ENCODE measurements around the gene MORF4L1. TPM values are rescaled to one million over a fixed set of nuclear protein-coding genes. Genes with fewer than 3 reads are reported as not detected.
A peak's percentile ranks its signal among the peaks of the same experiment; 100 is the strongest.
"Not testable (repeated sequence)": the region's sequence is repeated elsewhere in the genome, so short reads cannot be mapped to it uniquely, and the experiment has no call there.

MORF4L1 gene
- total RNA-seq, 1 donor from 2014 or later = 384 TPM

DNA sequence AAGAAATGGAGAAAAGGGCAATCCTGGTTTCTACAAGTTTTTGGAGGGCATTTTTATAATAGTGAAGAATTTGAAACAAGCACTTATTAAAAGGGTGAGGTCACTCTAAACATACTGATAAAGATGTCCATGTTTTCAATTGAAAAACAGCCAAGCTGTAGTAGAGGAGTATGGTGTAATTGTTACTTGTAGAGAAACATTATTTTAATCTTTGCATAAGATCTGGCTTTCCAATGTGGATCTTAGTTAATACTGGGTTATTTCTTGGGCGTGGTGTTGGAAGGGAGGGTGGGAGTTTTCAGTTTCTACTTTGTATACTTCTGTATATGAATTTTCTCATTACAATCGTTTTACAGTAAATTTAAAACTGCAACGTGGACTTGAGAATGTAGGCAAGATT lies 22.8 kb downstream of the MORF4L1 start:
- TF ChIP-seq, protein P1, sequence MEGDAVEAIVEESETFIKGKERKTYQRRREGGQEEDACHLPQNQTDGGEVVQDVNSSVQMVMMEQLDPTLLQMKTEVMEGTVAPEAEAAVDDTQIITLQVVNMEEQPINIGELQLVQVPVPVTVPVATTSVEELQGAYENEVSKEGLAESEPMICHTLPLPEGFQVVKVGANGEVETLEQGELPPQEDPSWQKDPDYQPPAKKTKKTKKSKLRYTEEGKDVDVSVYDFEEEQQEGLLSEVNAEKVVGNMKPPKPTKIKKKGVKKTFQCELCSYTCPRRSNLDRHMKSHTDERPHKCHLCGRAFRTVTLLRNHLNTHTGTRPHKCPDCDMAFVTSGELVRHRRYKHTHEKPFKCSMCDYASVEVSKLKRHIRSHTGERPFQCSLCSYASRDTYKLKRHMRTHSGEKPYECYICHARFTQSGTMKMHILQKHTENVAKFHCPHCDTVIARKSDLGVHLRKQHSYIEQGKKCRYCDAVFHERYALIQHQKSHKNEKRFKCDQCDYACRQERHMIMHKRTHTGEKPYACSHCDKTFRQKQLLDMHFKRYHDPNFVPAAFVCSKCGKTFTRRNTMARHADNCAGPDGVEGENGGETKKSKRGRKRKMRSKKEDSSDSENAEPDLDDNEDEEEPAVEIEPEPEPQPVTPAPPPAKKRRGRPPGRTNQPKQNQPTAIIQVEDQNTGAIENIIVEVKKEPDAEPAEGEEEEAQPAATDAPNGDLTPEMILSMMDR (conservative IDR thresholded peaks at IDR 0.05; ENCODE audit: low read depth, low read length) = no peak
- H3K4me3 ChIP-seq (ENCODE audit: low read depth, low read length) = no peak overlapping the region
- no peak for DNase-seq (ENCODE audit: low read depth)

DNA sequence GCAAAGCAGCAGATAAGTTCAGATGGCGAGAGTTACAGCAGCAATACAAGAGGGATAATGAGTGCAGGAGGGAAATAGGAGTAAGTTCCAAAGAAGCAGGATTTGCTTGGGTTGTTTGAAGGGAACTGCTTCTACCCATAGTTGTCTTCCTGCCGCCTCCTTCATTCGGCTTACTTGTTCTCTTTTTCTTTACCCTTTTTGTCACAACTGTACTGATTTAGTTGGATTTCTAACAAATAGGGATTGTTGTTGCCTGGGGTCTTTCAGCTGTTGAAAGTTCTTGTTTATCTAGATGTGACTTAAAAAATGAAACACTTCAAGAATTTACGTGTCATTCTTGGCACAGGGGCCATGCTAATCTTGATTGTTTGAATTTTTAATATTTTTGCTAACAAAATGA lies 25.9 kb downstream of the MORF4L1 start:
- H3K4me3 ChIP-seq (ENCODE audit: low read depth, low read length) = no peak overlapping the region
- DNase-seq (ENCODE audit: low read depth) = no peak
- TF ChIP-seq, protein P1 (conservative IDR thresholded peaks at IDR 0.05; ENCODE audit: low read depth, low read length) = no peak

DNA sequence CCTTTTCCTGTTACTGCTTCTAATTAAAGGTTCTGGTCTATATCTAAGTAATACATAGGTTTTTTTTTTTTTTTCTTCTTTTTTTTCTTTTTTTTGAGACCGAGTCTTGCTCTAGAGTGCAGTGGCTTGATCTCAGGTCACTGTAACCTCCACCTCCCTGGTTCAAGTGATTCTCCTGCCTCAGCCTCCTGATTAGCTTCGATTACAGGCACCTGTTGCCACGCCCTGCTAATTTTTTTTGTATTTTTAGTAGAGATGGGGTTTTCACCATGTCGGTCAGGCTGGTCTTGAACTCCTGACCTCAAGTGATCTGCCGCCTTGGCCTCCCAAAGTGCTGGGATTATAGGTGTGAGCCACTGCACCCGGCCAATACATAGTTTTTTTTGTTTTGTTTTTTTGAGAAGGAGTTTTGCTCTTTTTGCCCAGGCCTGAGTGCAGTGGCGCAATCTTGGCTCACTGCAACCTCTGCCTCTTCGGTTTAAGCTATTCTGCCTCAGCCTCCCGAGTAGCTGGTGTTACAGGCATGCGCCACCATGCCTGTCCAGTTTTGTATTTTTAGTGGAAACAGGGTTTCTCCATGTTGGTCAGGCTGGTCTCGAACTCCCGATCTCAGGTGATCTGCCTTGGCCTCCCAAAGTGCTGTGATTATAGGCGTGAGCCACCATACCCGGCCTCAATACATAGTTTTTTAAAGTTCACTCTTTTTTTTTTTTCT lies 28.3 kb downstream of the MORF4L1 start:
- not testable (repeated sequence) for DNase-seq (ENCODE audit: low read depth); H3K4me3 ChIP-seq (ENCODE audit: low read depth, low read length)

DNA sequence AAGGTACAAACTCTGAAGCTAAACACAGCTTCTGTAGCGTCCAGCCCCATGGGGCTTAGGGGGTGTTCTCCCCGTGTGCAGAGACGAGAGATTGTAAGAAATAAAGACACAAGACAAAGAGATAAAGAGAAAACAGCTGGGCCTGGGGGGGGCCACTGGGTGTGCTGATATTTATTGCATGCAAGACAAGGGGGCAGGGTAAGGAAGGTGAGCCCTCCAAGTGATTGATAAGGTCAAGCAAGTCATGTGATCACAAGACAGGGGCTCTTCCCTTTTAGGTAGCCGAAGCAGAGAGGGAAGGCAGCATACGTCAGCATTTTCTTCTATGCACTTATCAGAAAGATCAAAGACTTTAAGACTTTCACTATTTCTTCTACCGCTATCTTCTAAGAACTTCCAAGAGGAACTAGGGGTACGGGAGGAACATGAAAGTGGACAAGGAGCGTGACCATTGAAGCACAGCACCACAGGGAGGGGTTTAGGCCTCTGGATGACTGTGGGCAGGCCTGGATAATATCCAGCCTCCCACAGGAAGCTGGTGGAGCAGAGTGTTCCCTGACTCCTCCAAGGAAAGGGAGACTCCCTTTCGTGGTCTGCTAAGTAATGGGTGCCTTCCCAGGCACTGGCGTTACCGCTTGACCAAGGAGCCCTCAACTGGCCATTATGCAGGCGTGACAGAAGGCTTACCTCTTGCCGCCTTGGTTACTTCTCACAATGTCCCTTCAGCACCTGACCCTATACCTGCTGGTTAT lies 29.8 kb downstream of the MORF4L1 start:
- H3K4me3 ChIP-seq (ENCODE audit: low read depth, low read length); DNase-seq (ENCODE audit: low read depth): not testable (repeated sequence)

DNA sequence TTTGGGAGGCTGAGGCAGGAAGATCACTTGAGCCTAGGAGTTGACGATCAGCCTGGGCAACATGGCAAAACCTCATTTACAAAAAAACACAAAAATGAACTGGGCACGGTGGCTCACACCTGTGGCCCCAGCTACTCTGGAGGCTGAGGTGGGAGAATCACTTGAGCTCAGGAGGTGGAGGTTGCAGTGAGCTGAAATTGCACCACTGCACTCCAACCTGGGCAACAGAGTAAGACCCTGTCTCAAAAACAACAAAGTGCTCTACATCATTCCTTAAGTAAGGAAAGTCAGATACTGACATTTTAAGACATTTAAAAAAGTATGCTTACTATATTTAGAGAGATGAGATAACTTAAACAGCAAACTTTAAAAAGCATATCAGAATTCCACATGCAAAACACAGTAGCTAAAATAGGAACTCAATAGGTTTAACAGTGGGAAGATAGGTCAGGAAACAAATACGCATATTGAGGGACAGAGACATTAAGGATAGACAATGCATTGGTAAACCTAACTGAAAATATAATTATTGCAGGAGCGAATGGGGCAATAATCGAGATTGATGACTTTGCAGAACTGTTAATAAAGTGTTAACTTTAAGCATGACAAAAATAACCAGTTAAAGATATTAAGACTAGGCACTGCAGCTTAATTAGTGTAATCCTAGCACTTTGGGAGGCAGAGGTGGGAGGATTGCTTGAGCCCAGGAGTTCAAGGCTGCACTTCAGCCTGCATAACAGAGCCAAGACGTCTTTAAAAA lies 32.1 kb downstream of the MORF4L1 start:
- no peak overlapping the region for H3K4me3 ChIP-seq (ENCODE audit: low read depth, low read length)
- TF ChIP-seq, protein P1 (conservative IDR thresholded peaks at IDR 0.05; ENCODE audit: low read depth, low read length) = no peak
- no peak for DNase-seq (ENCODE audit: low read depth)

DNA sequence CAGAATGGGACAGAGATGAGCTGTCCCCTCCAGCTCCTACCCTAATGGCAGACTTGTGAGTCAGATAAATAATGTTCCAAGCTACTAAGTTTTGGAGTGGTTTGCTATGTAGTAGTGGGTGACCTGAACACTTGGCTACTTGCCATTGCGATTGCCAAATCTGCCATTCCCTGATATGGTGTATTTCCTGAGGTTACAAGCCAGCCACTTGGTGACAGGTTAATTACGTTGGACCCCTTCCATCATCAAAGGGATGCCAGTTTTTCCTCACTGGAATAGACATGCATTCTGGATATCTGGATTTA lies 33.6 kb downstream of the MORF4L1 start:
- peak; percentile 76 for DNase-seq (ENCODE audit: low read depth)
- H3K4me3 ChIP-seq (ENCODE audit: low read depth, low read length) = no peak overlapping the region

DNA sequence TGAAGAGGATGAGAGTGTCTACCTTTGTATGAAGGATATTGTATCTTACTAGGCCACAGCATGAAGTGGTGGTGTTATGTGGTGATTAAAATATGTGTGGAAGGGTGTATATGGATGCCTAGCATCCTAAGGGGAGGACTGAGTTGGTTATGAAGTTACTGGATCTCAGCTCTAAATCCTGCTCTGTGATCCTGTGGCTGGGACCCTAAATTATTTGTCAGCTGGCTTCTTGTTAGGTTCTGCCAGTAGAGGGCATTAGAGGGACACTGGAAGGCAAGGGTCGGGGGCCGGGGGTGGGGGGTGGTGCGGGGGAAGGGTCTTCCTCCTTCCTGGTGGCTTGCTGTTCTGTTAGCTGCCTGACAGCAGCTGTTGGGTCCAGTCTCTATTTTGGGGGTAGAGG lies 34.9 kb downstream of the MORF4L1 start:
- TF ChIP-seq, protein P1 (conservative IDR thresholded peaks at IDR 0.05; ENCODE audit: low read depth, low read length) = peak; percentile 42
- DNase-seq (ENCODE audit: low read depth) = no peak
- no peak overlapping the region for H3K4me3 ChIP-seq (ENCODE audit: low read depth, low read length)

More for the DNA sequence above, 33.6 kb downstream of the MORF4L1 start:
- TF ChIP-seq, protein P1 (conservative IDR thresholded peaks at IDR 0.05; ENCODE audit: low read depth, low read length) = no peak

Measured in epithelial cell of proximal tubule (primary cell).